IPS-20b (cell line): ENCODE measurements around the gene COL11A2.

Source experiments
- H3K27ac ChIP-seq: one replicate; pipeline ENCODE4 v1.5.1; 2013; ENCODE audit warnings: low read length
- H3K27me3 ChIP-seq: 2 replicates; pipeline ENCODE4 v1.6.1; 2013; ENCODE audit warnings: mild to moderate bottlenecking, low read length, inconsistent platforms; ENCODE audit not compliant: insufficient read depth
- H3K36me3 ChIP-seq: 2 replicates; pipeline ENCODE4 v1.6.1; 2013; ENCODE audit warnings: low read depth, mild to moderate bottlenecking, inconsistent platforms, low read length, moderate library complexity; ENCODE audit not compliant: insufficient read depth
- H3K4me1 ChIP-seq: 2 replicates; pipeline ENCODE4 v1.6.1; 2013; ENCODE audit warnings: mild to moderate bottlenecking, control low read depth, inconsistent platforms, low read length, moderate library complexity; ENCODE audit not compliant: insufficient read depth
- H3K4me3 ChIP-seq: 2 replicates; pipeline ENCODE4 v1.5.1; 2013; ENCODE audit warnings: mild to moderate bottlenecking, low read length, inconsistent platforms
- H3K9ac ChIP-seq: 2 replicates; pipeline ENCODE4 v1.6.1; 2013; ENCODE audit warnings: low read depth, mild to moderate bottlenecking, inconsistent platforms, low read length, moderate library complexity
- H3K9me3 ChIP-seq: 2 replicates; pipeline ENCODE4 v1.6.1; 2013; ENCODE audit warnings: mild to moderate bottlenecking, low read depth, low read length, inconsistent platforms; ENCODE audit not compliant: insufficient read depth

Gene COL11A2

DNA sequence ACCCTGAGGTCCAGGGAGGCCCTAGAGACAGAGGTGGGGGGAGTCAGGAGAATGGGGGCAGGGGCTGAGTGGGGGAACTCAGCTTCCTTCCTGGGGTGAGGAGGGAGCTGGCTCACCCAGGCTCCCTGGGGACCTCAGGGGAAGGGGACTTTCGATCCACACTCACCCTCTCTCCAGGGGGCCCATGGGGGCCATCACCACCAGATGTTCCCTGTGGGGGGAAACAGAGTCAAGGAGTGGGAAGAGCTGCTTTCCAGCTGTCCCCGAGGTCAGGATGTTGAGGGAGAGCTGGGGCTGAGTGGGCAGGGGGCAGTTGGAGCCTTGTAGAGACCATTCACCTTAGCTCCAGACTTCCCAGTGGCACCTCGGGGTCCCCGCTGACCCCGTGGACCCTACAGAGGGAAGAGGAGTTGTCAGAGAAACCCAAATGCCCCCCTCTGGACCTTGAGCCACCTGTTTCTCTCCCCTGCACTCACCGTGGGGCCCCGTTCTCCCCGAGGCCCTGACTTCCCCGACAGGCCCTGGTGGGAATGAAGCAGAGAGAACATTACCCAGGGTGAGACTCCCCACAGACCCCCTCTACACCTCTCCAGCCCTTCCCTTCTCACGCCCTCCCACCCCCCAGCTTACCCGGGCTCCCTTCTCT, 18.6 kb downstream of the COL11A2 start:
- no peaks in the 10 kb centered on the region for H3K27me3 ChIP-seq
- H3K9ac ChIP-seq: no peak overlapping the region
- no peak overlapping the region for H3K27ac ChIP-seq
- no peaks in the 10 kb centered on the region; the same call in 1 of the 2 replicates for H3K4me1 ChIP-seq
- no peaks in the 10 kb centered on the region for H3K36me3 ChIP-seq
- H3K9me3 ChIP-seq: no peaks in the 10 kb centered on the region
- no peak overlapping the region for H3K4me3 ChIP-seq

DNA sequence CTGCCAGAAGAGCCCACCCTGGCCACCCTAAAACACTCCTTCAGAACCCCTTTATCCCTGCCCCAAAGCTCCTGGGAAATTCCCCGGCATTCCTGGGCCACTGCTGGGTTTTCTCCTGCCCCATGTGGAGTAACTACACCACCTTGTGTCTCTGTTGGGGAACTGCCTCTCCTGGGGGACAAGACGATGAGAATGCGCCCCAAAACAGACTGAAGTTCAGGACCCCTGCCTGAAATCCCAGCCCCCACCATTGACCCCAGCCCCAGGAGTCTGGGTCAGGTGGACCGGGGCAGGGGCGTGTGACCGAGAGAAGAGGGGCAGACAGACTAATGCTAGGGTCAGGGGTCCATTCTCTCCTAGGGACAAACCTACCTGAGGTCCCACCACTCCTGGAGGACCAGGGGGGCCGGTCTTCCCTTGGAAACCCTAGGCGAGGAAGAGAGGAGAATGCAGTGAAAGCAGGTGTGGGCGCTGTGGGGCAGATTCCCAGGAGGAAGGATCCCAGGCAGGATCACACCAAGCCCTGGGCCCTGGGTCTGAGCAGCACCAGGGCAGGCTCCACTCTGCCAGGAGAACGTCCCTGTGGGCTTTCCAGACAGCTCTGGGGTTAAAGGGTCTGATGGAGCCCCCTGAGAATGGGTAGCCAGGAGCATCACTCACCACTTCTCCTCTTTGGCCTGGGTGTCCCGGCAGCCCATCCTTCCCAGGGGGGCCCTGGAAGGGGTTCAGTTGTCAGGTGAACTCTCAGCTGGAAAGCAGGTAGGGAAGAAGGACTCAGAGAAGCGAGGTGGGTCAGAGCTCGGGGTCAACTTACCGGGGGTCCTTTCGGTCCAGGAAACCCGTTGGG, 19.4 kb downstream of the COL11A2 start:
- Histone ChIP-seq H3K9ac (no peak overlapping the region), H3K27me3 (no peaks in the 10 kb centered on the region)

DNA sequence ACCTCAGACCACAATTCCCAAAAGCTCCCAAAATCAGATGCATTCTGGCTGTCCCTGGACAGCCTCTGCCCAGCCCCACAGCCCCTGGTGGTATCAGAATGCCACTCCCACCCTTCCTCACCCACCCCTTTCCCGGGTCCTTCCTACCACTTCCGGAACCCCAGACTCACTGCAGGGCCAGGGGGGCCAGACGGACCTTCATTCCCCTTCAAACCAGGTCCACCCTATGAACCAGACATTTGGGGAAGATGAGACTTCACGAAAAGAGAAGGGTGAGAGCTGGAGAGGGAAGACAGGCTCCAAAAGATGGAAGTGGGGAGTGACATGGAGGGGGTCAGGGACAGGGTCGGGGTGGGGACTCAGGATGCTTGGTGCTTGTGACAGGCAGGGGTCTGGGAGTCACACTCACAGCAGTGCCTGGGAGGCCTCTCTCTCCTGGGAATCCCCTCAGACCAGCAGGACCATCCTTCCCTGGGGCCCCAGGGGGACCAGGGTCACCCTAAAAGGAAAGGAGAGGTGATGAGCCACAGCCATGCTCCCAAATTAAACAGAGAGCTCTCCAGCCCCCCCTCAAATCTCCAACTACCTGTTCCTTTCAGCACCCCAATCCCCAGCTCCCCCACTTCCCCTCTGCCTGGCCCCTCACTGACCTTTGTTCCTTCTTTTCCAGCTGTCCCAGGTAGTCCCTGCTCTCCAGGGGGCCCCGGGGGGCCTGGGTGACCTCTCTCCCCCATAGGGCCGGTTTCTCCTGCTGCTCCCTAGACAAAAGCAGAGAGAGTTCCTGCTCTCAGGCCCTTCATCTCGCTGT, 20.2 kb downstream of the COL11A2 start:
- Histone ChIP-seq H3K4me1 (no peaks in the 10 kb centered on the region; the same call in 1 of the 2 replicates), H3K36me3 (no peaks in the 10 kb centered on the region), H3K27ac (no peak overlapping the region), H3K9me3 (no peaks in the 10 kb centered on the region), H3K9ac (no peak overlapping the region), H3K27me3 (no peaks in the 10 kb centered on the region), H3K4me3 (no peak overlapping the region)

More for the DNA sequence above, 19.4 kb downstream of the COL11A2 start:
- no peaks in the 10 kb centered on the region for H3K36me3 ChIP-seq
- no peak overlapping the region for H3K4me3 ChIP-seq
- no peaks in the 10 kb centered on the region; the same call in 1 of the 2 replicates for H3K4me1 ChIP-seq
- no peak overlapping the region for H3K27ac ChIP-seq
- no peaks in the 10 kb centered on the region for H3K9me3 ChIP-seq

DNA sequence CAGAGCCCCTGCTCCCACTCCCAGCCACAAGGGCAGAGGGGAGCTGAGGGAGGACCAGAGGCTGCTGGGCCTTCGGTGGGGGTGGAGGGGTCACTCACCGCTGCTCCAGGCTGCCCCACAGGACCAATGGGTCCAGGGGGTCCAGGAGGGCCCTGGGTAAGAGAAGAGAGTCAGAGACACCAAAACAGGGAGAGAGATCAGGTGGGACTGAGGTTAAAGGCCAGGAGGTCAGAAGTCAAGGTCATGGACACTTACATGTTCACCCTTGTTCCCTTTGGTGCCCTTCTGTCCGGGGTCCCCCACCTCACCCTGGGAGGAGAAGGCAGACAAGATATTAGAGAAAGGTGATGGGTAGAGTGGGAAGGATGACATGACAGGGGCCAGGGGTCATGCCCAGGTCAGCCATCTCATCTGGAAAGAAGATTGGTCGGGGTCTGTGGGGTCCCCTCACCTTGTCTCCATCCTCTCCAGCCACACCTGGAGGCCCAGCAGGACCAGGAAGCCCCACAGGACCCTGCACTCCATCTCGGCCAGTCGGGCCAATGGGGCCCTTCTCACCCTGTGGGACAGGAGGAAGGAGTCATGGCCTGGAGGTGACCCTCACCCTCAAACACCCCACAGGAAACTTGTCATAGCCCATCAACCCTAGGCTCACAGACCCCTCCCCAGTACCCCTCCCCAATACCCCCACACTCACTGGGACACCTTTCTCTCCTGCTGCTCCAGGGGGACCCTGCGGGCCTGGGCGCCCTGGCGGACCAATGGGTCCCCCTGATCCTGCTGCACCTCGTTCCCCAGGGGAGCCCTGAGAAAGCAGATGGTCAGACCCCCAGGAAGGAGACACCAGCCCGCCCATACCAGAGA, 21.0 kb downstream of the COL11A2 start:
- Histone ChIP-seq H3K9ac (no peak overlapping the region), H3K36me3 (no peaks in the 10 kb centered on the region), H3K4me1 (no peaks in the 10 kb centered on the region; the same call in 1 of the 2 replicates), H3K4me3 (no peak overlapping the region), H3K27ac (no peak overlapping the region), H3K9me3 (no peaks in the 10 kb centered on the region), H3K27me3 (no peaks in the 10 kb centered on the region)

DNA sequence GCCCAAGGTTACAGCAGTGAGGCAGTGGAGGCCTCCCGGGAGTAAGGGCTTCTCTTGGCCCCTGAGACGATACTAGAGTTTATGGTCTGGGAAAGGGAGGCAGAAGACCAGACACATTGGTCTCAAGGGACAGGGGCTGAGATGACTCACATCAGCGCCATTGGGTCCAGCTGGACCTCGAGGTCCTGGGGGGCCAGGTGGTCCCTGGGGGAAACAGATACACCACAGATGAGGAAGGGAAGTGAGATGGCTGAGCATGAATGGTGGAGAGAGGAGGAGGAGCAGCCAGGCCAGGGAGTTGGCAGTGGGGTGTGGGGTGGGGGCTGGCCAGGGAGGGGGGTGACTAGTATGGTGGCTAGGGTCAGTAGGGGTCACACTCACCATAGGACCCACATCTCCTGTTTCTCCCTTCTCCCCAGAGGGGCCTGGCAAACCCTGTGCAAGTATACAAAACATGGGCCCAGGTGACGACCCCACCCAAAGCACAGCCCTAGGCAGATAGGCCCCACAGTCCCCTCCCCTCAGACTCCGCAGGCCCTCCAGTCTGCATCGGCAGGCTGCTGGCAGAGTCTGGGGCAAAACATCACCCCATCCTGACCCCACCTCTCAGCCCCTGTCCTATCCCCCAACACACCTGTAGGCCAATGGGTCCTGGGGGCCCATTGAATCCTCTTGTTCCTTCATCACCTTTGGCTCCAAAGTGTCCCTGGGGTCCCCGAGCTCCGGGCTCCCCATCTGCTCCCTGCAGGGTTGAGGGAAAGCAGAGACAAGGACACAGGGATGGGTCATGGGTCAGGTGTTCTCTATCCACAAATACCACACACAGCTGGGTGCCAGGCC, 21.9 kb downstream of the COL11A2 start:
- no peaks in the 10 kb centered on the region; the same call in 1 of the 2 replicates for H3K4me1 ChIP-seq
- H3K4me3 ChIP-seq: no peak overlapping the region
- H3K9ac ChIP-seq: no peak overlapping the region
- H3K27me3 ChIP-seq: no peaks in the 10 kb centered on the region
- H3K9me3 ChIP-seq: no peaks in the 10 kb centered on the region
- no peaks in the 10 kb centered on the region for H3K36me3 ChIP-seq
- H3K27ac ChIP-seq: no peak overlapping the region

DNA sequence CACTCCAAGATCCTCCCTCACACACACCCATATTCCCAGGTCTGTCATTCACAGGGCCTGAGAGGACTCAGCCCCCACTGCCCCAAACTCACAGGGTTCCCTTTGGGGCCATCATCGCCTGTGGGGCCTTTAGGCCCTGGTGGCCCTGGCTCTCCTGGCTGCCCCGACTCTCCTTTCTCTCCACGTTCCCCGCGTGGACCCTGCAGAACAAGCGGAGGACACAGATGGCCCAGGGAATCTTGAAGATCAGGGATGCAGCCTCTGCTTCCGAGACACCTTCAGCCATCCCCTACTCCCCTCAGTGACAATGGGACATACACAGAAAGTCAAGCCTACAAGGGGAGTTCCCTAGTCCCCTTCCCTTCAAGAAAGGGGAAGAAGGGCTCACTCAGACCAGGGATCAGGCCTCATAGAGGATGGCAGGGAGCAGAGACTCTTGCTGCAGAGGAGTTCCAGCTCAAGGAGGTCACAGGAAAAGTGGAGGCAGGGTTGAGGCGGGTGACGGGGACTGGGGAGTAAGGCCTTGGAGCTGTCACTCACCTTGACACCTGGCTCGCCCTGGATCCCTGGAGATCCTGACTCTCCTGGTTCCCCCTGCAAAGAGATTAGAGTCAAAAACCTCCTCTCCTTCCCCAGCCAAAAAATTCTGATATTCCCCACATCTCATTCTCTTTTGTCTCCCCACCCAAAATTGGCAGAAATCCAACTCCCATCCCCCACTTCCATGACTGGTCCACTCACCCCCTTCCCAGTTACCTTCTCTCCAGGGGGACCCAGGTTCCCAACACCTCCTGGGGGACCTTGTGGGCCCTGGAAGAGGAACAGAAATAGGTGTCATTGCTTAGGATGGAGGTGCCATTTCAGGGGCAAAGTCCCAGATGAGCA, 22.7 kb downstream of the COL11A2 start:
- Histone ChIP-seq H3K27ac (no peak overlapping the region), H3K27me3 (no peaks in the 10 kb centered on the region), H3K4me3 (no peak overlapping the region), H3K9ac (no peak overlapping the region), H3K4me1 (no peaks in the 10 kb centered on the region; the same call in 1 of the 2 replicates), H3K9me3 (no peaks in the 10 kb centered on the region), H3K36me3 (no peaks in the 10 kb centered on the region)

DNA sequence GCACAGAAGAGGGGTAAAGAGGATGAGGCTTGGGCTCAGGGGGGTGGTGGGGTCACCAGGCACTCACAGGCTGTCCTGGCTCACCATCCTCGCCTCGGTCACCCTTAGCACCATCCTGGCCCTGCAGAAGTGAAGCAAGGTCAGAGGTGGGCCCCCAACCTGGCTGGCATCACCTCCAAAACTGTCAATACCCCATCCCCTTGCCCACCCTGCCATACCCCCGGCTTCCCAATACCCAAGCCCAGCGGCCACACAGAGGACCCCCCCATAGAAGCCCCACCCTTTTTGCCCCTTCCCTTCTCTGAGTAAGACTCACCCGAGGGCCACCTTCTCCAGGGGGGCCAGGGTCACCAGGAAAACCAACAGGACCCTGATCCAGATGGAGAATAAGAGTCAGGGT, 23.6 kb downstream of the COL11A2 start:
- Histone ChIP-seq H3K27ac (no peak overlapping the region), H3K27me3 (no peaks in the 10 kb centered on the region), H3K9me3 (no peaks in the 10 kb centered on the region), H3K4me3 (no peak overlapping the region), H3K9ac (no peak overlapping the region), H3K4me1 (no peaks in the 10 kb centered on the region; the same call in 1 of the 2 replicates), H3K36me3 (no peaks in the 10 kb centered on the region)

DNA sequence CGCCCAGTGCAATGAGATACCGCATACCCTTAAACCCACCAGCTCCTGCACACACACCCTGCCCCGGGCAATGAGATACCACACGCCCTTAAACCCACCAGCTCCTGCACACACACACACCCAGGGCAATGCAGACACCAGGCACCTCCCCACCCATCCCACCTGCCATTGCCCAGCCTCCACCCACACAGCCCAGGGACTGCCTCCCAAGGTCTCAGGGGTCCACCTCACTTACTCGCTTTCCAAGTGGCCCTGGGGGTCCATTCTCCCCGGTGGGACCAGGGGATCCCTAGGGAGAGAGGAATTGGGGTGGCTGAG, 24.0 kb downstream of the COL11A2 start:
- H3K4me3 ChIP-seq: no peak overlapping the region
- no peaks in the 10 kb centered on the region for H3K36me3 ChIP-seq
- H3K9me3 ChIP-seq: no peaks in the 10 kb centered on the region
- H3K4me1 ChIP-seq: no peaks in the 10 kb centered on the region; the same call in 1 of the 2 replicates
- no peak overlapping the region for H3K27ac ChIP-seq
- H3K27me3 ChIP-seq: no peaks in the 10 kb centered on the region
- no peak overlapping the region for H3K9ac ChIP-seq

DNA sequence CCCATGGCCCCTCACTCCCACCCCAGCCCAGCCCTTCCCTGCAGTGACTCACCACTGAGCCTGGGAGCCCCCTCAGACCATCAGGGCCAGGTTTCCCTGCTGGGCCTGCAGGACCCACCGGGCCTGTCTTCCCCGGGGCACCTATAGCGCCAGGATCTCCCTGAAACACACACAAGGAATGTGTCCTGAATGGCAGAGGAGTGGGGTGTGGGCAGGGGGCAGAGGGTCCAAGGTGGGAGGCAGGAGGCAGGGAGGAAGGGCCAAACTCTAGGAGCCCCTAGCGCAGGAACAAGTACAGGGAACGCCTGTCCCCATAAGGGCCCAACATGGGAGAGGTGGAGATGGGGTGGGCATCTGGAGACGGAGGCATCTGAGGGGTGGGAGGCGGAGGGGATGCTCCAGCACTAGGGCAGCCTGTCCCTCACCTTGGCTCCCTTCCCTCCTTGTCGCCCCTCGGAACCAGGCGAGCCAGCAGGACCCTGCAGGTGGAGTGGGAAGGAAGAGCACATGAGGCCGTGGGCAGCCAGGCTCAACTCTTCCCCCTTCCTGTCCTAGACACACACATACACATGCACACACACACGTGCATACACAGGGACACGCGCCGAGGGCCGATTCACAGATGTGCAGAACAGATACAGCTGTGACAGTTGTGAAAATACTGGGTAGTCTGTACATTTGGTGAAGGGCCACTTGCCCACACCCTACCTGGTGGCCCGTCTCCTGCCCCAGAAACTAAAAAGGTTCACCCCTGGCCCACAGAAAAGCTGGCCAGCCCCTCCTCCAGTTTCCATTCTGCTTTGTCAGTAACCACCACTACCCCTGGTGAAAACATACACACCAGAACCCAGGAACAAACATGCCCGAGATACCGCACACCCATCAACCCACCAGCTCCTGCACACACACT, 24.6 kb downstream of the COL11A2 start:
- Histone ChIP-seq H3K36me3 (no peaks in the 10 kb centered on the region), H3K9ac (no peak overlapping the region), H3K4me3 (no peak overlapping the region)

More for the DNA sequence above, 24.6 kb downstream of the COL11A2 start:
- Histone ChIP-seq H3K4me1 (no peaks in the 10 kb centered on the region; the same call in 1 of the 2 replicates), H3K9me3 (no peaks in the 10 kb centered on the region), H3K27ac (no peak overlapping the region), H3K27me3 (peaks cover 2% of the 10 kb centered on the region)
